ENCODE measurements around the gene PSME3IP1. TPM values are rescaled to one million over a fixed set of nuclear protein-coding genes. Genes with fewer than 3 reads are reported as not detected.
"Not testable (repeated sequence)": the region's sequence is repeated elsewhere in the genome, so short reads cannot be mapped to it uniquely, and the experiment has no call there.

The PSME3IP1 gene
- total RNA-seq, 1 experiment from 2014 or later = 98.4 TPM

GRCh38 chr16:57204675-57205074 lies 18.8 kb upstream of the PSME3IP1 start:
- peaks cover 32% of the 10 kb centered on the region for H3K79me2 ChIP-seq (ENCODE audit: low read length)
- H3K4me1 ChIP-seq (ENCODE audit: low read length) = no peaks in the 10 kb centered on the region
- H4K20me1 ChIP-seq (ENCODE audit: insufficient read depth, low read depth, low read length) = no peaks in the 10 kb centered on the region
- H3K36me3 ChIP-seq (ENCODE audit: insufficient read depth, low read length) = peaks cover 34% of the 10 kb centered on the region
- H3K27ac ChIP-seq (ENCODE audit: low read length) = no peak overlapping the region
- H3K9me3 ChIP-seq (ENCODE audit: low read length) = no peaks in the 10 kb centered on the region
- no peak overlapping the region for H3K4me2 ChIP-seq (ENCODE audit: low read depth, low read length, poor library complexity, severe bottlenecking)
- no peak overlapping the region for H3K4me3 ChIP-seq (ENCODE audit: low read length)
- no peak overlapping the region for H3K9ac ChIP-seq (ENCODE audit: low read length)
- H2AFZ ChIP-seq (ENCODE audit: low read length) = no peak overlapping the region
- no peaks in the 10 kb centered on the region for H3K9me2 ChIP-seq (replicated peaks; ENCODE audit: insufficient read depth, low read length)
- no peak for DNase-seq
- no peaks in the 10 kb centered on the region for H3K27me3 ChIP-seq (ENCODE audit: low read length)

- no peak overlapping the region for H3K9ac ChIP-seq (ENCODE audit: low read length)
- DNase-seq = no peak
- peaks cover 42% of the 10 kb centered on the region for H3K79me2 ChIP-seq (ENCODE audit: low read length)
- no peak overlapping the region for H3K4me3 ChIP-seq (ENCODE audit: low read length)
- H2AFZ ChIP-seq (ENCODE audit: low read length) = no peak overlapping the region
- H3K9me2 ChIP-seq (replicated peaks; ENCODE audit: insufficient read depth, low read length) = no peaks in the 10 kb centered on the region
- peaks cover 30% of the 10 kb centered on the region for H3K36me3 ChIP-seq (ENCODE audit: insufficient read depth, low read length)
- H3K4me1 ChIP-seq (ENCODE audit: low read length) = no peaks in the 10 kb centered on the region
- no peaks in the 10 kb centered on the region for H3K27me3 ChIP-seq (ENCODE audit: low read length)
- no peak overlapping the region for H3K4me2 ChIP-seq (ENCODE audit: low read depth, low read length, poor library complexity, severe bottlenecking)
- H3K27ac ChIP-seq (ENCODE audit: low read length) = no peak overlapping the region
- H3K9me3 ChIP-seq (ENCODE audit: low read length) = no peaks in the 10 kb centered on the region
- no peaks in the 10 kb centered on the region for H4K20me1 ChIP-seq (ENCODE audit: insufficient read depth, low read depth, low read length)
Measured at GRCh38 chr16:57203451-57203850, 17.6 kb upstream of the PSME3IP1 start.

- no peak overlapping the region for H3K4me2 ChIP-seq (ENCODE audit: low read depth, low read length, poor library complexity, severe bottlenecking)
- H3K27me3 ChIP-seq (ENCODE audit: low read length) = no peaks in the 10 kb centered on the region
- peaks cover 25% of the 10 kb centered on the region for H3K36me3 ChIP-seq (ENCODE audit: insufficient read depth, low read length)
- no peaks in the 10 kb centered on the region for H3K4me1 ChIP-seq (ENCODE audit: low read length)
- no peak for DNase-seq
- no peaks in the 10 kb centered on the region for H4K20me1 ChIP-seq (ENCODE audit: insufficient read depth, low read depth, low read length)
- no peaks in the 10 kb centered on the region for H3K9me2 ChIP-seq (replicated peaks; ENCODE audit: insufficient read depth, low read length)
- no peak overlapping the region for H3K4me3 ChIP-seq (ENCODE audit: low read length)
- H3K27ac ChIP-seq (ENCODE audit: low read length) = no peak overlapping the region
- H3K9ac ChIP-seq (ENCODE audit: low read length) = no peak overlapping the region
- H2AFZ ChIP-seq (ENCODE audit: low read length) = no peak overlapping the region
- H3K79me2 ChIP-seq (ENCODE audit: low read length) = peaks cover 46% of the 10 kb centered on the region
- no peaks in the 10 kb centered on the region for H3K9me3 ChIP-seq (ENCODE audit: low read length)
Measured at GRCh38 chr16:57202095-57202886, 16.5 kb upstream of the PSME3IP1 start.

- H3K27ac ChIP-seq (ENCODE audit: low read length); DNase-seq: not testable (repeated sequence)
Measured at GRCh38 chr16:57200926-57201325, 15.1 kb upstream of the PSME3IP1 start.

GRCh38 chr16:57200321-57200720 lies 14.5 kb upstream of the PSME3IP1 start:
- not testable (repeated sequence) for H3K4me3 ChIP-seq (ENCODE audit: low read length); H3K9me3 ChIP-seq (ENCODE audit: low read length); H3K4me1 ChIP-seq (ENCODE audit: low read length); DNase-seq; H3K27me3 ChIP-seq (ENCODE audit: low read length); H3K9me2 ChIP-seq (replicated peaks; ENCODE audit: insufficient read depth, low read length); H2AFZ ChIP-seq (ENCODE audit: low read length); H3K9ac ChIP-seq (ENCODE audit: low read length); H3K4me2 ChIP-seq (ENCODE audit: low read depth, low read length, poor library complexity, severe bottlenecking); H3K27ac ChIP-seq (ENCODE audit: low read length); H4K20me1 ChIP-seq (ENCODE audit: insufficient read depth, low read depth, low read length)
- Histone ChIP-seq H3K79me2 (ENCODE audit: low read length) (peaks cover 56% of the 10 kb centered on the region), H3K36me3 (ENCODE audit: insufficient read depth, low read length) (peaks cover 10% of the 10 kb centered on the region)

More at GRCh38 chr16:57200926-57201325, 15.1 kb upstream of the PSME3IP1 start:
- not testable (repeated sequence) for H3K9ac ChIP-seq (ENCODE audit: low read length); H3K4me1 ChIP-seq (ENCODE audit: low read length); H2AFZ ChIP-seq (ENCODE audit: low read length); H3K4me3 ChIP-seq (ENCODE audit: low read length); H3K27me3 ChIP-seq (ENCODE audit: low read length); H4K20me1 ChIP-seq (ENCODE audit: insufficient read depth, low read depth, low read length); H3K4me2 ChIP-seq (ENCODE audit: low read depth, low read length, poor library complexity, severe bottlenecking); H3K9me2 ChIP-seq (replicated peaks; ENCODE audit: insufficient read depth, low read length); H3K9me3 ChIP-seq (ENCODE audit: low read length)
- H3K36me3 ChIP-seq (ENCODE audit: insufficient read depth, low read length) = peaks cover 16% of the 10 kb centered on the region
- peaks cover 58% of the 10 kb centered on the region for H3K79me2 ChIP-seq (ENCODE audit: low read length)

GRCh38 chr16:57196753-57197152 lies 10.9 kb upstream of the PSME3IP1 start:
- Histone ChIP-seq H3K9me2 (replicated peaks; ENCODE audit: insufficient read depth, low read length) (no peaks in the 10 kb centered on the region), H3K79me2 (ENCODE audit: low read length) (peaks cover 73% of the 10 kb centered on the region), H2AFZ (ENCODE audit: low read length) (no peak overlapping the region), H4K20me1 (ENCODE audit: insufficient read depth, low read depth, low read length) (no peaks in the 10 kb centered on the region), H3K4me3 (ENCODE audit: low read length) (no peak overlapping the region), H3K4me1 (ENCODE audit: low read length) (peaks cover 13% of the 10 kb centered on the region), H3K9me3 (ENCODE audit: low read length) (no peaks in the 10 kb centered on the region), H3K9ac (ENCODE audit: low read length) (no peak overlapping the region), H3K36me3 (ENCODE audit: insufficient read depth, low read length) (peaks cover 6% of the 10 kb centered on the region), H3K27ac (ENCODE audit: low read length) (no peak overlapping the region), H3K4me2 (ENCODE audit: low read depth, low read length, poor library complexity, severe bottlenecking) (no peak overlapping the region), H3K27me3 (ENCODE audit: low read length) (no peaks in the 10 kb centered on the region)
- DNase-seq = no peak

- DNase-seq = no peak
- Histone ChIP-seq H2AFZ (ENCODE audit: low read length) (no peak overlapping the region), H3K4me3 (ENCODE audit: low read length) (no peak overlapping the region), H3K4me1 (ENCODE audit: low read length) (peaks cover 17% of the 10 kb centered on the region), H3K9me2 (replicated peaks; ENCODE audit: insufficient read depth, low read length) (no peaks in the 10 kb centered on the region), H3K9me3 (ENCODE audit: low read length) (no peaks in the 10 kb centered on the region), H3K4me2 (ENCODE audit: low read depth, low read length, poor library complexity, severe bottlenecking) (no peak overlapping the region), H4K20me1 (ENCODE audit: insufficient read depth, low read depth, low read length) (no peaks in the 10 kb centered on the region), H3K36me3 (ENCODE audit: insufficient read depth, low read length) (peaks cover 6% of the 10 kb centered on the region), H3K79me2 (ENCODE audit: low read length) (peaks cover 78% of the 10 kb centered on the region), H3K27ac (ENCODE audit: low read length) (no peak overlapping the region), H3K9ac (ENCODE audit: low read length) (no peak overlapping the region), H3K27me3 (ENCODE audit: low read length) (no peaks in the 10 kb centered on the region)
Measured at GRCh38 chr16:57196286-57196685, 10.4 kb upstream of the PSME3IP1 start.

- no peaks in the 10 kb centered on the region for H3K9me2 ChIP-seq (replicated peaks; ENCODE audit: insufficient read depth, low read length)
- DNase-seq = no peak
- H3K27ac ChIP-seq (ENCODE audit: low read length) = no peak overlapping the region
- H3K79me2 ChIP-seq (ENCODE audit: low read length) = peaks cover 96% of the 10 kb centered on the region
- no peak overlapping the region for H3K4me2 ChIP-seq (ENCODE audit: low read depth, low read length, poor library complexity, severe bottlenecking)
- no peaks in the 10 kb centered on the region for H4K20me1 ChIP-seq (ENCODE audit: insufficient read depth, low read depth, low read length)
- peaks cover 9% of the 10 kb centered on the region for H3K36me3 ChIP-seq (ENCODE audit: insufficient read depth, low read length)
- H3K4me1 ChIP-seq (ENCODE audit: low read length) = peaks cover 27% of the 10 kb centered on the region
- no peak overlapping the region for H3K4me3 ChIP-seq (ENCODE audit: low read length)
- no peak overlapping the region for H3K9ac ChIP-seq (ENCODE audit: low read length)
- H3K27me3 ChIP-seq (ENCODE audit: low read length) = no peaks in the 10 kb centered on the region
- no peak overlapping the region for H2AFZ ChIP-seq (ENCODE audit: low read length)
- no peaks in the 10 kb centered on the region for H3K9me3 ChIP-seq (ENCODE audit: low read length)
Measured at GRCh38 chr16:57194512-57194911, 8.7 kb upstream of the PSME3IP1 start.

All from Karpas-422 (cell line).